Activated naive CD4-positive, alpha-beta T cell treated with anti-CD3 and anti-CD28 coated beads for 36 hours (primary cell): ENCODE data around the gene NCKAP5. TPM values are rescaled to one million over a fixed set of nuclear protein-coding genes. Genes with fewer than 3 reads are reported as not detected.
"Not testable (repeated sequence)": the region's sequence is repeated elsewhere in the genome, so short reads cannot be mapped to it uniquely, and the experiment has no call there.

Experiments
- CTCF ChIA-PET: fragments of 350-600 bp; sonication (Branson Sonifier 250); formaldehyde crosslinking; loops from one replicate; lab custom pipeline; 2021; ENCODE audit warnings: antibody characterized with exemption; lab: Charles Lee
- DNase-seq: peaks from one replicate; pipeline ENCODE4 v3.0.0-alpha.2; 2020
- H3K27ac Mint-ChIP-seq: one replicate; pipeline ENCODE4 v1.8.0; 2021; ENCODE audit warnings: mild to moderate bottlenecking, mixed read lengths
- H3K27me3 Mint-ChIP-seq: one replicate; pipeline ENCODE4 v1.8.0; 2021; ENCODE audit warnings: low read depth, mixed read lengths
- H3K36me3 Mint-ChIP-seq: one replicate; pipeline ENCODE4 v1.8.0; 2021; ENCODE audit warnings: low read depth, mixed read lengths
- H3K4me1 Mint-ChIP-seq: one replicate; pipeline ENCODE4 v1.8.0; 2021; ENCODE audit warnings: low read depth, mixed read lengths
- H3K4me3 Mint-ChIP-seq: one replicate; pipeline ENCODE4 v1.8.0; 2021; ENCODE audit warnings: mild to moderate bottlenecking, moderate library complexity, mixed read lengths
- H3K9me3 Mint-ChIP-seq: one replicate; pipeline ENCODE4 v1.8.0; 2021; ENCODE audit warnings: mixed read lengths
- intact Hi-C: fragments of 100-400 bp; cut with micrococcal nuclease; formaldehyde crosslinking; loops from one replicate; pipeline ENCODE4 v1.15.1; 2023
- total RNA-seq, 2 experiments: library from RNA; stranded (reverse); gene quantifications; one replicate each; pipeline ENCODE4 v1.2.3, GENCODE V29; 2021

The NCKAP5 gene
- total RNA-seq, 2 experiments from 2014 or later = not detected

DNA sequence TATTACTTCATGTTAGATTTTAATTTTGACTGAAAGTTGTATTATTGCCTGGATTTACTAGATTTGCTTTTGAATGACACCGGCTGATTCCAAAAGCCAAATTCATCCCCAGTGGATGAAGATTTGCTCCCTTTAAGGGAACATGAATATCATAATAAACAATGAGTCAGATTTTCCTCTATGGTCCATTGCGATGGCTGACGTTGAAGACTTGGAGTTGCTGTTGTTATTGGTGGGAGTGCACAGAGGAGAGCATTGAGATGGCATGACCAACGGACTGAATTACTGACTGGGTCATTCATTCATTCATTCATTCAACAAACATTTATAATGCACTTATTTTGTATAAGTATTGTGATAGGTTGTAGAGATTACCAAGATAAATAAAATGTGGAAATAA lies 864.9 kb downstream of the NCKAP5 start:
- H3K4me1 Mint-ChIP-seq = no peaks in the 10 kb centered on the region
- H3K36me3 Mint-ChIP-seq = no peaks in the 10 kb centered on the region
- no peak overlapping the region for H3K27ac Mint-ChIP-seq
- peaks cover 3% of the 10 kb centered on the region for H3K27me3 Mint-ChIP-seq
- CTCF ChIA-PET = no interaction called here
- no peak for DNase-seq
- H3K9me3 Mint-ChIP-seq = no peaks in the 10 kb centered on the region
- intact Hi-C loops = no loop called here
- no peak overlapping the region for H3K4me3 Mint-ChIP-seq

DNA sequence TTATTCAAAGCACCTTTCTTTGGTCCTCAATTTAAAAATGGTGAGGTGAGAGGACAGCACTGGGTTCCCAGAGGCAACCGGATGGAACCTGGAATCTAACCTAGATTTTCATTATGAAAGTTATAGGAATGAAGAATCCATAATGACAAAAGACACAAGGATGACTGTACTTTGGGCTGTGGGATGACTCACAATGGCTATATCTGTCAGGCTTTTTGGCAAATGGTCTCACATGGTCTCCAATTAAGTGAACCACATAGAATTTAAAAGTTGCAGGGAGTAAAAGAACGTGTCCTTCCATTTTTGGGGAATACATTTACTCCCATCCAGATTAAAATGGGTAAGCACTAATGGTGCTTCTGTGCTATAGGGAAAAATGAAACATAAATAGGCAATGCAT lies 866.5 kb downstream of the NCKAP5 start:
- H3K27me3 Mint-ChIP-seq = peaks cover 3% of the 10 kb centered on the region
- H3K4me1 Mint-ChIP-seq = no peaks in the 10 kb centered on the region
- no peak overlapping the region for H3K27ac Mint-ChIP-seq
- no peaks in the 10 kb centered on the region for H3K9me3 Mint-ChIP-seq
- CTCF ChIA-PET = no interaction called here
- no peak for DNase-seq
- intact Hi-C loops = no loop called here
- no peak overlapping the region for H3K4me3 Mint-ChIP-seq
- no peaks in the 10 kb centered on the region for H3K36me3 Mint-ChIP-seq

GRCh38 chr2:132699802-132700201 lies 868.5 kb downstream of the NCKAP5 start:
- H3K36me3 Mint-ChIP-seq, H3K9me3 Mint-ChIP-seq, DNase-seq, H3K4me3 Mint-ChIP-seq, H3K27ac Mint-ChIP-seq, H3K4me1 Mint-ChIP-seq, H3K27me3 Mint-ChIP-seq, intact Hi-C loops, CTCF ChIA-PET: not testable (repeated sequence)

DNA sequence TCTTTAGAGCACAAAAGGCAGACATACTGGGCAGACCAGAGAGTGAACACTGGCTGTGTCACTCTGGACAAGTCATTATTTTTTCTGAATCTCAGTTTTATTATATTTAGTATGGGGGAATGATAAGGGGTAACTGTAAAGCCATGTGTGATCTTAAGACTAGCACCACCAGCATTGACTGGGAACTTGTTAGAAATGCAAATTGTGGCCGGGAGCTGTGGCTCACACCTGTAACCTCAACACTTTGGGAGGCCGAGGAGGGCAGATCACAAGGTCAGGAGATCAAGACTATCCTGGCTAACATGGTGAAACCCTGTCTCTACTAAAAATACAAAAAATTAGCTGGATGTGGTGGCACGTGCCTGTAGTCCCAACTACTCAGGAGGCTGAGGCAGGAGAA lies 869.9 kb downstream of the NCKAP5 start:
- H3K27ac Mint-ChIP-seq, DNase-seq, H3K36me3 Mint-ChIP-seq, H3K4me1 Mint-ChIP-seq, H3K27me3 Mint-ChIP-seq, H3K4me3 Mint-ChIP-seq, CTCF ChIA-PET, intact Hi-C loops, H3K9me3 Mint-ChIP-seq: not testable (repeated sequence)

DNA sequence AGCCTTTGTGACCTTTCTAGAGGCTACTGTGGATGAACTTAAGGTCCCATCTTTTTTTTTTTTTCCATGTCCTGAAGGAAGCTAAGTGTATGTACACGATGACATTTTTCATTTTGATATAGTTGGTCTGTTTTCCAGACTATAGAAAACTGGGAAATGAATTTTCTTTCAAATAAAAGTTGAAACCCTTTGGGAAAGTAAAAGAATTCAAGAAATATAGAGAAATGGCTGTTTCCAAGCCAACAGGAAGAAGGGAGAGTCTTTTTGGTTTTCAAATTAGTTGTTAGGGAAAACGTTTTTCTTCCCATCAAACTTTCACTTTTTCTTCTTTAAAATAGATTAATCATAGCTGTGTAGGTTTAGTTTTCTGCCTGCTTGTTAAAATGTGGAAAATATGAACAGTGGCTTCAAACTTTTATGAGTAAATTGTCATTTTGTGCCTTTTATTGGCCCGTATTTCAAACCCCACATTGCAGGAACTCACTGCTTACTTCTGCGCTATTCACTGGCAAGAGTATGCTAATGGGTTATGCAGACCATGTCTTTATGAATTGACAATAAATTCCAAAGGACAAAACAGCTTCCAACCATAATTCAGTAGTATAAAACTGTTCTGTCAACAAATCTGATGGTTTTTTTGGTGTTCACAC lies 870.6 kb downstream of the NCKAP5 start:
- CTCF ChIA-PET = no interaction called here
- no peaks in the 10 kb centered on the region for H3K9me3 Mint-ChIP-seq
- H3K27ac Mint-ChIP-seq = no peak overlapping the region
- H3K4me1 Mint-ChIP-seq = no peaks in the 10 kb centered on the region
- intact Hi-C loops = no loop called here
- H3K36me3 Mint-ChIP-seq = no peaks in the 10 kb centered on the region
- no peaks in the 10 kb centered on the region for H3K27me3 Mint-ChIP-seq
- DNase-seq = no peak
- H3K4me3 Mint-ChIP-seq = no peak overlapping the region

GRCh38 chr2:132692816-132693215 lies 875.4 kb downstream of the NCKAP5 start:
- H3K4me1 Mint-ChIP-seq = no peaks in the 10 kb centered on the region
- no peaks in the 10 kb centered on the region for H3K27me3 Mint-ChIP-seq
- no peak overlapping the region for H3K4me3 Mint-ChIP-seq
- no peak for DNase-seq
- intact Hi-C loops = no loop called here
- H3K9me3 Mint-ChIP-seq = no peaks in the 10 kb centered on the region
- CTCF ChIA-PET = no interaction called here
- no peaks in the 10 kb centered on the region for H3K36me3 Mint-ChIP-seq
- H3K27ac Mint-ChIP-seq = no peak overlapping the region

DNA sequence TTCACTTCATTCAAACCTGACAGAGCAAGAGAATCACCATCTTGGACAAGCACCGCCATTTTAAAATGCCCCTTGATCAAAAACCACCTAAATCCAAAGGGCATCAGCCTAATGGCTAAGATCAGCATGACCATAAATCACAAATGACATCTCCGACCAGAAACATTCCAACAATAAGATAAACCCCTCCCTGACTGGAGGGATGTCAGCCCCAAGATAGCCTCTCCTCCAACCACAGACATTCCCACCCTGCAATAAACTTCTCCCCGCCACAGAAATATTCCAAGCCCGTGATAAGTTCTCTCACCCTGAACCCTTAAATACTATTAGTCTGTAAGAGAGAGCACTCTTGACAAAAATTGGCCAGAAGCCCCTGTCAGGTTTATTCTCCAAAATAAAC lies 876.7 kb downstream of the NCKAP5 start:
- CTCF ChIA-PET = no interaction called here
- H3K36me3 Mint-ChIP-seq = no peaks in the 10 kb centered on the region
- DNase-seq = no peak
- no peak overlapping the region for H3K4me3 Mint-ChIP-seq
- no peak overlapping the region for H3K27ac Mint-ChIP-seq
- H3K9me3 Mint-ChIP-seq = no peaks in the 10 kb centered on the region
- no peaks in the 10 kb centered on the region for H3K27me3 Mint-ChIP-seq
- intact Hi-C loops = no loop called here
- H3K4me1 Mint-ChIP-seq = no peaks in the 10 kb centered on the region

DNA sequence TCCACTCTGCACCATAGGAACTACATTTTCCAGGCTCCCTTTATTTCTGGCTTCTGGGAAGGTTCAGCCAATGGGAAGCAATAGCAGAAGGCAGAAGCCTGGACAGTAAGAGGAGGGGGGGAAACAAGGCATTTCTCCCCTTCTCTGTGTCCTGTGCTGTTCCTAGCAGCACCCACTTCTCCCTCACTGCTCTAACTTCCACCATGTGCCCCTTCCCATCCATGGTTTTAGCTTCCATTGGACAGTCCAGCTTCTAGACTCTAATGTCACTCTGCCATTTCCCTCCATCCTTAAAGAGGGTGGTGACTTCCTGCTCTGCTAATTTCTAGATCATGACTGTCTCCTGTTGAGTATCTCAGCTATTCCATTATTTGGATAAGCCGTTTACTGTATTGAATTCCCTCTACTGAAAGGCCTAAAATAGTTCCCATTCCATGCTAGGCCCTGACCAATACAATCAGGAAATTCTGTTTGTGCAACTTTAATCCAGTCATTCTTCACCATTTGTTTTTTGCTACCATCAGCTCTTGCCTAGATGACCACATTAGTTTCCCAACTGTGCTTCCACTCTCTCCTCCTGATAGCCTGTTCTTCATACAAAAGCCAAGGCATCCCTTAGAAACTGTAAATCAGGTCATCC lies 877.5 kb downstream of the NCKAP5 start:
- Mint-ChIP-seq H3K36me3 (no peaks in the 10 kb centered on the region), H3K4me3 (no peak overlapping the region), H3K27me3 (no peaks in the 10 kb centered on the region)

GRCh38 chr2:132681766-132682165 lies 886.5 kb downstream of the NCKAP5 start:
- intact Hi-C loops = no loop called here
- Mint-ChIP-seq H3K27ac (no peak overlapping the region), H3K27me3 (no peaks in the 10 kb centered on the region), H3K9me3 (no peaks in the 10 kb centered on the region), H3K4me1 (no peaks in the 10 kb centered on the region), H3K4me3 (no peak overlapping the region), H3K36me3 (no peaks in the 10 kb centered on the region)
- CTCF ChIA-PET = no interaction called here
- DNase-seq = no peak

More for the DNA sequence above, 877.5 kb downstream of the NCKAP5 start:
- CTCF ChIA-PET = no interaction called here
- Mint-ChIP-seq H3K4me1 (no peaks in the 10 kb centered on the region), H3K27ac (no peak overlapping the region), H3K9me3 (no peaks in the 10 kb centered on the region)
- DNase-seq = no peak
- intact Hi-C loops = no loop called here

DNA sequence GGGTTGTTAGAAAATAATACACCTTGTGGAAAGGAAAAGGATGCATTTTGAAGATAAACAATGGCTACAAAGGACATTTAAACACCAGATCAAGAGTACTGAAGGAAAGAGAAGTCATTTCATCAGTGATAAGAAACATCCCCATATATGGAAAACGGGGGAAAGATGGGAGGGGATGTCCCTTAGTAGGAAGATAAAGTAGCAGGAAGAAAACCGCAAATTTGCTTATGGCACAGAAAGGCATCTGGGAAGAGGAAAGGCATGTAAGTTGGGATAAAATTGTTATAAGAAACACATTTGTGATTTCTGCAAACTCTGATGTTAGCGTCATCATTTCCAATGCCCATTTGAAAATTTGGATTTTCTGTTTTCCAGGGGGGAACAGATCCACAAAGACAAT lies 887.7 kb downstream of the NCKAP5 start:
- H3K36me3 Mint-ChIP-seq = no peaks in the 10 kb centered on the region
- no peak overlapping the region for H3K27ac Mint-ChIP-seq
- no peaks in the 10 kb centered on the region for H3K9me3 Mint-ChIP-seq
- peaks cover 2% of the 10 kb centered on the region for H3K27me3 Mint-ChIP-seq
- DNase-seq = no peak
- H3K4me3 Mint-ChIP-seq = no peak overlapping the region
- CTCF ChIA-PET = no interaction called here
- no peaks in the 10 kb centered on the region for H3K4me1 Mint-ChIP-seq
- intact Hi-C loops = no loop called here

GRCh38 chr2:132678483-132678882 lies 889.8 kb downstream of the NCKAP5 start:
- no peak for DNase-seq
- H3K9me3 Mint-ChIP-seq = no peaks in the 10 kb centered on the region
- H3K4me3 Mint-ChIP-seq = no peak overlapping the region
- no peaks in the 10 kb centered on the region for H3K4me1 Mint-ChIP-seq
- no peaks in the 10 kb centered on the region for H3K36me3 Mint-ChIP-seq
- peaks cover 2% of the 10 kb centered on the region for H3K27me3 Mint-ChIP-seq
- H3K27ac Mint-ChIP-seq = no peak overlapping the region
- CTCF ChIA-PET = no interaction called here
- intact Hi-C loops = no loop called here

- intact Hi-C loops = no loop called here
- H3K27me3 Mint-ChIP-seq = peaks cover 5% of the 10 kb centered on the region
- H3K36me3 Mint-ChIP-seq = no peaks in the 10 kb centered on the region
- H3K4me3 Mint-ChIP-seq = no peak overlapping the region
- no peaks in the 10 kb centered on the region for H3K4me1 Mint-ChIP-seq
- no peaks in the 10 kb centered on the region for H3K9me3 Mint-ChIP-seq
- no peak for DNase-seq
- no peak overlapping the region for H3K27ac Mint-ChIP-seq
- CTCF ChIA-PET = no interaction called here
Measured at GRCh38 chr2:132677661-132678060, 890.6 kb downstream of the NCKAP5 start.

DNA sequence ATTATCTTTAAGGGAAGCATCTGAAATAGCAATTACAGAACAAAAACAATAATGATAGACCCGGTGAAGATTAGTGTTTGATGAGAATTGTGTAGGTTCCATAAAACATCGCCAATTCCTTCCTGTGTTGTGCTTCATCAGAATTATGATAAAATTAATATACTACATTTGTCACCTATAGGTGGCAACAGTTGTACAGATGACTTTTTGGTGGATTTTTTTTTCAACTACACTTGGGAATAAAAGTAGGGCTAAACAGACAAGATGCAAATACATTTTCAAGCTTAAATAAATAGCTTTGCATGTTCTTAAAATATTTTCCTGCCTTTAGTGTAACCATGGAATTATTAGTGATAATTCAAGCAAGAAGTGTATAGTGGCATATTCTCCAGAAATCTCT lies 891.3 kb downstream of the NCKAP5 start:
- CTCF ChIA-PET = no interaction called here
- Mint-ChIP-seq H3K9me3 (no peaks in the 10 kb centered on the region), H3K4me1 (no peaks in the 10 kb centered on the region), H3K4me3 (no peak overlapping the region), H3K36me3 (no peaks in the 10 kb centered on the region), H3K27ac (no peak overlapping the region), H3K27me3 (peaks cover 8% of the 10 kb centered on the region)
- intact Hi-C loops = no loop called here
- no peak for DNase-seq
